ENCODE data around the gene VSTM5.

DNA sequence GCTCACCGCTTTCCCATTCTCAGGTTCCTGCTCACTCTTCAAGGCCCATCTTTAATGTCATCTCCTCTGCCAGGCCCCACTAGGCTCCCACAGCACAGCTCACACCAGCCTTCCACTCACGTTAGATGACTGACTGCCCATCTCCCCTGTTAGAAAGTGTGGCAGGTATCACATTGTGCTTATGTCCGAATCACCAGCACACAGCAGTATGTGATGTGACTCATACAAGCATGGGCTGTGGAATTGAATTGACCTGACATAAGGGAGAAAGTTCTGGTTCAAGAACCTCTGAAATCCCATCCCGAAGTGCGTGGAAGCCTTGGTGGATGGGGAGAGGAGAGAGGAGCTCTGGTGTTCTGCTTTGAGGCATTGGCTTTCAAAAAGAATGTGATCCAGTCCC, 6.5 kb downstream of the VSTM5 start:
- TF ChIP-seq, protein P1, sequence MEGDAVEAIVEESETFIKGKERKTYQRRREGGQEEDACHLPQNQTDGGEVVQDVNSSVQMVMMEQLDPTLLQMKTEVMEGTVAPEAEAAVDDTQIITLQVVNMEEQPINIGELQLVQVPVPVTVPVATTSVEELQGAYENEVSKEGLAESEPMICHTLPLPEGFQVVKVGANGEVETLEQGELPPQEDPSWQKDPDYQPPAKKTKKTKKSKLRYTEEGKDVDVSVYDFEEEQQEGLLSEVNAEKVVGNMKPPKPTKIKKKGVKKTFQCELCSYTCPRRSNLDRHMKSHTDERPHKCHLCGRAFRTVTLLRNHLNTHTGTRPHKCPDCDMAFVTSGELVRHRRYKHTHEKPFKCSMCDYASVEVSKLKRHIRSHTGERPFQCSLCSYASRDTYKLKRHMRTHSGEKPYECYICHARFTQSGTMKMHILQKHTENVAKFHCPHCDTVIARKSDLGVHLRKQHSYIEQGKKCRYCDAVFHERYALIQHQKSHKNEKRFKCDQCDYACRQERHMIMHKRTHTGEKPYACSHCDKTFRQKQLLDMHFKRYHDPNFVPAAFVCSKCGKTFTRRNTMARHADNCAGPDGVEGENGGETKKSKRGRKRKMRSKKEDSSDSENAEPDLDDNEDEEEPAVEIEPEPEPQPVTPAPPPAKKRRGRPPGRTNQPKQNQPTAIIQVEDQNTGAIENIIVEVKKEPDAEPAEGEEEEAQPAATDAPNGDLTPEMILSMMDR (IDR thresholded peaks at IDR 0.05; ENCODE audit: poor library complexity): no peak
- TF ChIP-seq EZH2 (IDR thresholded peaks at IDR 0.05; ENCODE audit: borderline replicate concordance) (no peak), EZH2phosphoT487 (IDR thresholded peaks at IDR 0.05; ENCODE audit: low read depth, severe bottlenecking, unreplicated experiment) (no peak)

Data from hepatocyte (in vitro differentiated cells).